C4-2B (cell line): ENCODE data around the gene IRF2BP2.

Source experiments
- CTCF ChIP-seq: fragments of 450-650 bp; conservative IDR thresholded peaks from 2 replicates; pipeline ENCODE4 v1.5.1; 2017; ENCODE audit warnings: mild to moderate bottlenecking
- ZFX ChIP-seq: fragments of 450-650 bp; IDR thresholded peaks from 2 replicates; pipeline ENCODE4 v1.6.1; 2017

GRCh38 chr1:234610666-234611224 lies 767 bp upstream of the IRF2BP2 start:
- TF ChIP-seq CTCF (no peak; the same call in 1 of the 2 replicates), ZFX (no peak)
